Epidermal melanocyte (primary cell): ENCODE measurements around the gene MIER1.
"Not testable (repeated sequence)": the region's sequence is repeated elsewhere in the genome, so short reads cannot be mapped to it uniquely, and the experiment has no call there.

ENCODE experiments used
- DNase-seq: peaks from one replicate; pipeline ENCODE4 v3.0.0; 2011; ENCODE audit warnings: low spot score; ENCODE audit not compliant: insufficient read length

Gene MIER1

GRCh38 chr1:66924756-66925557 lies at the start of gene MIER1, which contains the start of gene DNAI4:
MIER1 (plus strand) TSS chr1:66924990; CDS start chr1:66925029, 39 bp downstream.
DNAI4 (minus strand) TSS chr1:66924856; CDS start chr1:66924831, 25 bp downstream.
- DNase-seq: peak; percentile 92

- DNase-seq: no peak
Measured at GRCh38 chr1:66876664-66877063, 48.1 kb upstream of the MIER1 start.

- DNase-seq: no peak
Measured at GRCh38 chr1:66889030-66889429, 35.8 kb upstream of the MIER1 start.

- no peak for DNase-seq
Measured at GRCh38 chr1:66890621-66891020, 34.2 kb upstream of the MIER1 start.

GRCh38 chr1:66893712-66894111 lies 31.1 kb upstream of the MIER1 start:
- DNase-seq: no peak

GRCh38 chr1:66915203-66915602 lies 9.6 kb upstream of the MIER1 start:
- not testable (repeated sequence) for DNase-seq

GRCh38 chr1:66916320-66916719 lies 8.5 kb upstream of the MIER1 start:
- DNase-seq: no peak

- no peak for DNase-seq
Measured at GRCh38 chr1:66917476-66917875, 7.3 kb upstream of the MIER1 start.

GRCh38 chr1:66919063-66919462 lies 5.7 kb upstream of the MIER1 start:
- no peak for DNase-seq

- DNase-seq: no peak
Measured at GRCh38 chr1:66919828-66920227, 5.0 kb upstream of the MIER1 start.

- no peak for DNase-seq
Measured at GRCh38 chr1:66920543-66920942, 4.2 kb upstream of the MIER1 start.

- DNase-seq: no peak
Measured at GRCh38 chr1:66925558-66925910, 744 bp downstream of the MIER1 start.

GRCh38 chr1:66925944-66926343 lies 1.2 kb downstream of the MIER1 start:
- no peak for DNase-seq

- DNase-seq: no peak
Measured at GRCh38 chr1:66927528-66927927, 2.7 kb downstream of the MIER1 start.

- DNase-seq: no peak
Measured at GRCh38 chr1:66929146-66929688, 4.4 kb downstream of the MIER1 start.

GRCh38 chr1:66929691-66929998 lies 4.9 kb downstream of the MIER1 start:
- DNase-seq: no peak

- DNase-seq: peak; percentile 52
Measured at GRCh38 chr1:66929999-66930822, 5.4 kb downstream of the MIER1 start.

- no peak for DNase-seq
Measured at GRCh38 chr1:66930823-66931174, 6.0 kb downstream of the MIER1 start.

- DNase-seq: no peak
Measured at GRCh38 chr1:66931590-66931989, 6.8 kb downstream of the MIER1 start.

GRCh38 chr1:66932291-66932690 lies 7.5 kb downstream of the MIER1 start:
- DNase-seq: no peak

GRCh38 chr1:66933887-66934700 lies 9.3 kb downstream of the MIER1 start:
- DNase-seq: no peak
